ENCODE results near the gene FAM83F.

GRCh38 chr22:40007853-40008710 lies 13.3 kb downstream of the FAM83F start:
- no peak for TF ChIP-seq POLR2A (IDR thresholded peaks at IDR 0.05)
- TF ChIP-seq CTCF (IDR thresholded peaks at IDR 0.05): no peak

Measured in vagina (tissue), 2 donors.